Measurements from ENCODE around the gene ATG101.

Gene ATG101

GRCh38 chr12:52049286-52049685, 20.5 kb upstream of the ATG101 start:
- Histone ChIP-seq H2AFZ (ENCODE audit: low read length) (no peak overlapping the region), H3K79me2 (ENCODE audit: insufficient read depth, low read length) (no peaks in the 10 kb centered on the region), H4K20me1 (ENCODE audit: insufficient read depth, low read length) (no peaks in the 10 kb centered on the region), H3F3A (ENCODE audit: insufficient read depth, low read length) (no peaks in the 10 kb centered on the region), H3K4me3 (ENCODE audit: low read depth, low read length, poor library complexity, severe bottlenecking) (no peak overlapping the region), H3K36me3 (ENCODE audit: insufficient read depth, low read length) (no peaks in the 10 kb centered on the region), H3K4me2 (ENCODE audit: low read length) (no peak overlapping the region), H3K9ac (ENCODE audit: low read length) (no peak overlapping the region), H3K9me3 (ENCODE audit: low read length) (no peaks in the 10 kb centered on the region), H3K9me2 (ENCODE audit: low read depth, low read length) (no peaks in the 10 kb centered on the region), H3K27me3 (ENCODE audit: insufficient read depth, low read length) (no peaks in the 10 kb centered on the region), H3K4me1 (ENCODE audit: insufficient read depth, low read length, severe bottlenecking) (peaks cover 23% of the 10 kb centered on the region), H3K27ac (ENCODE audit: low read depth, low read length, poor library complexity, severe bottlenecking) (no peak overlapping the region)
- TF ChIP-seq CTCF (IDR thresholded peaks at IDR 0.05; ENCODE audit: low read length): no peak

- no peak overlapping the region for H3K9ac ChIP-seq (ENCODE audit: low read length)
- no peak overlapping the region for H3K4me2 ChIP-seq (ENCODE audit: low read length)
- H3K9me2 ChIP-seq (ENCODE audit: low read depth, low read length): no peaks in the 10 kb centered on the region
- H2AFZ ChIP-seq (ENCODE audit: low read length): no peak overlapping the region
- no peaks in the 10 kb centered on the region for H3K9me3 ChIP-seq (ENCODE audit: low read length)
- no peaks in the 10 kb centered on the region; the same call in 1 of the 2 replicates for H3K36me3 ChIP-seq (ENCODE audit: insufficient read depth, low read length)
- no peaks in the 10 kb centered on the region for H3F3A ChIP-seq (ENCODE audit: insufficient read depth, low read length)
- no peak for TF ChIP-seq CTCF (IDR thresholded peaks at IDR 0.05; ENCODE audit: low read length)
- no peak for TF ChIP-seq EZH2 (IDR thresholded peaks at IDR 0.05; ENCODE audit: borderline replicate concordance, low read length)
- no peaks in the 10 kb centered on the region for H3K27me3 ChIP-seq (ENCODE audit: insufficient read depth, low read length)
- no peak overlapping the region for H3K27ac ChIP-seq (ENCODE audit: low read depth, low read length, poor library complexity, severe bottlenecking)
- no peak overlapping the region for H3K4me3 ChIP-seq (ENCODE audit: low read depth, low read length, poor library complexity, severe bottlenecking)
- H3K79me2 ChIP-seq (ENCODE audit: insufficient read depth, low read length): no peaks in the 10 kb centered on the region
- H3K4me1 ChIP-seq (ENCODE audit: insufficient read depth, low read length, severe bottlenecking): peaks cover 23% of the 10 kb centered on the region
- H4K20me1 ChIP-seq (ENCODE audit: insufficient read depth, low read length): no peaks in the 10 kb centered on the region
Observed at GRCh38 chr12:52049688-52050087, 20.1 kb upstream of the ATG101 start.

DNA sequence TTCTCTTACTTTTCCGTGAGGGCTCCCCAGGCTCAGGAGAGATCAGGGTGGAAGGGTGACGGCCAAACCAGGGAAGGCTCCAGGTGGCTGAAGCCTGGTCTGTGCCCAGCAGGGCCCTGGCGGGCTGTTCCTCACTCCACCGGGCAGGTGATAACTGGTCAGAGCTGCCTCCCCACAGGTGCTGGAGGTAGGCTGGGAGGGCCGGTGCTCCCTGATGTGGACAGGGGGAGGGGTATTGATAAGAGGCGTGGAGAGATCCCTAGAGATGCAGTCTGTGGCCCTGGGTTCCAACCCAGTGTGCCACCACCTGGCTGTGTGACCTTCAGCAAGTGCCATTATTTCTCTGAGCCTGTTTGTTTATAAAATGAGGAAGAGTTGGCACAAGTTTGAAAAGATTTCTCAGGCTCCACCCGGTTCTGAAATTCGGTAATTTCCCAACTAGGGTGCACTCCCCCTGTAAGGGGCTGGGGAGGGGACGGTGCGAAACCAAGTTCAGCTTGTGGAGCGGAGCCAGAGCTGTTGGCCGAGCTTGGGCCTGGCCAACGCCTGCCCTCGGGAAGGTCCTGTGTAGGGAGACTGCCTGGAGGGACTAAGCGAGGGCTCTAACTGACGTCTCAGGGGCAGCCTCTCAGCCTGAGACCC, 19.5 kb upstream of the ATG101 start:
- Histone ChIP-seq H3K36me3 (ENCODE audit: insufficient read depth, low read length) (no peaks in the 10 kb centered on the region; the same call in 1 of the 2 replicates), H2AFZ (ENCODE audit: low read length) (no peak overlapping the region), H3K9me2 (ENCODE audit: low read depth, low read length) (no peaks in the 10 kb centered on the region), H3K27me3 (ENCODE audit: insufficient read depth, low read length) (no peaks in the 10 kb centered on the region), H3K27ac (ENCODE audit: low read depth, low read length, poor library complexity, severe bottlenecking) (no peak overlapping the region), H3K9ac (ENCODE audit: low read length) (peak overlapping the region; percentile 69), H3K4me2 (ENCODE audit: low read length) (peak overlapping the region; percentile 88), H3K4me1 (ENCODE audit: insufficient read depth, low read length, severe bottlenecking) (peaks cover 23% of the 10 kb centered on the region), H4K20me1 (ENCODE audit: insufficient read depth, low read length) (no peaks in the 10 kb centered on the region), H3F3A (ENCODE audit: insufficient read depth, low read length) (no peaks in the 10 kb centered on the region), H3K79me2 (ENCODE audit: insufficient read depth, low read length) (no peaks in the 10 kb centered on the region), H3K4me3 (ENCODE audit: low read depth, low read length, poor library complexity, severe bottlenecking) (peak overlapping the region; percentile 61), H3K9me3 (ENCODE audit: low read length) (no peaks in the 10 kb centered on the region)
- TF ChIP-seq EZH2 (IDR thresholded peaks at IDR 0.05; ENCODE audit: borderline replicate concordance, low read length) (no peak), CTCF (IDR thresholded peaks at IDR 0.05; ENCODE audit: low read length) (no peak)

Measured in OCI-LY1 (cell line).